Upper lobe of left lung (tissue), 4 donors: ENCODE results near the gene NHSL2.

Source experiments
- CTCF ChIP-seq, 6 experiments: fragments of 450-650 bp in 4 of 6; fragments of 200-600 bp in 2 of 6; sonication (generic) in 2 of 6; IDR thresholded peaks; one replicate each; pipeline ENCODE4 v1.5.1; 2016 to 2019; ENCODE audit warnings: antibody characterized with exemption in 6 of 6
- POLR2A ChIP-seq, 4 donors: fragments of 450-650 bp; IDR thresholded peaks; one replicate each; pipeline ENCODE4 v1.5.1; 2016 to 2017; ENCODE audit warnings: antibody characterized with exemption in 4 of 4, mild to moderate bottlenecking in 2 of 4
- POLR2AphosphoS5 ChIP-seq, 2 donors: sonication (generic); formaldehyde crosslinking; IDR thresholded peaks; one replicate each; pipeline ENCODE4 v1.5.1; 2017; ENCODE audit warnings: antibody characterized with exemption in 2 of 2

- TF ChIP-seq CTCF (IDR thresholded peaks at IDR 0.05) (no peak), POLR2AphosphoS5 (IDR thresholded peaks at IDR 0.05) (no peak), POLR2A (IDR thresholded peaks at IDR 0.05) (no peak)
Observed at GRCh38 chrX:71885099-71885498, 25.5 kb upstream of the NHSL2 start.
